GM23338 (cell line): ENCODE measurements around the gene TUFT1. TPM values are rescaled to one million over a fixed set of nuclear protein-coding genes. Genes with fewer than 3 reads are reported as not detected.

Experiments used
- ATAC-seq: fragments of 200-7000 bp; cut with Tn5 transposase; 3 replicates; pipeline ENCODE4 v1.9.1; 2020
- DNase-seq: peaks from one replicate; pipeline ENCODE4 v3.0.0-alpha.2; 2015; ENCODE audit warnings: low spot score
- H2AFZ ChIP-seq: fragments of 200-600 bp; sonication (generic); 2 replicates; pipeline ENCODE4 v1.8.0; 2016; ENCODE audit warnings: antibody characterized with exemption, mild to moderate bottlenecking, moderate library complexity
- H3F3A ChIP-seq: fragments of 200-600 bp; sonication (generic); replicated peaks from 2 replicates; pipeline ENCODE4 v1.8.0; 2017; ENCODE audit warnings: antibody characterized with exemption, mixed run types, low read depth
- H3K27ac ChIP-seq: fragments of 200-600 bp; sonication (generic); 2 replicates; pipeline ENCODE4 v1.6.1; 2016; ENCODE audit warnings: low read depth
- H3K27me3 ChIP-seq: fragments of 200-600 bp; sonication (generic); 2 replicates; pipeline ENCODE4 v1.8.0; 2016; ENCODE audit warnings: mild to moderate bottlenecking, mixed run types, moderate library complexity; ENCODE audit not compliant: insufficient read depth
- H3K36me3 ChIP-seq: fragments of 200-600 bp; sonication (generic); 2 replicates; pipeline ENCODE4 v1.8.0; 2016; ENCODE audit warnings: mild to moderate bottlenecking; ENCODE audit not compliant: insufficient read depth
- H3K4me1 ChIP-seq: fragments of 200-600 bp; sonication (generic); 2 replicates; pipeline ENCODE4 v1.8.0; 2016; ENCODE audit warnings: mild to moderate bottlenecking, moderate library complexity; ENCODE audit not compliant: insufficient read depth
- H3K4me2 ChIP-seq: fragments of 200-600 bp; sonication (generic); 2 replicates; pipeline ENCODE4 v1.7.1; 2017; ENCODE audit warnings: mixed run types
- H3K4me3 ChIP-seq: fragments of 200-600 bp; sonication (generic); 2 replicates; pipeline ENCODE4 v1.6.1; 2016; ENCODE audit warnings: mixed run types
- H3K79me2 ChIP-seq: fragments of 200-600 bp; sonication (generic); replicated peaks from 2 replicates; pipeline ENCODE4 v1.8.0; 2017; ENCODE audit warnings: mild to moderate bottlenecking; ENCODE audit not compliant: insufficient read depth
- H3K9me2 ChIP-seq: fragments of 200-600 bp; sonication (generic); 2 replicates; pipeline ENCODE4 v1.8.0; 2017; ENCODE audit not compliant: insufficient read depth
- H4K20me1 ChIP-seq: fragments of 200-600 bp; sonication (generic); replicated peaks from 2 replicates; pipeline ENCODE4 v1.8.0; 2017; ENCODE audit warnings: mild to moderate bottlenecking; ENCODE audit not compliant: insufficient read depth
- H3K27ac Mint-ChIP-seq: 2 replicates; pipeline ENCODE4 v1.8.0; 2020; ENCODE audit warnings: inconsistent platforms, mild to moderate bottlenecking, moderate library complexity, mixed read lengths
- H3K27me3 Mint-ChIP-seq: 3 replicates; pipeline ENCODE4 v1.8.0; 2022; ENCODE audit warnings: low read depth, mild to moderate bottlenecking, moderate library complexity, mixed read lengths, inconsistent platforms; ENCODE audit not compliant: insufficient read depth, poor library complexity
- H3K36me3 Mint-ChIP-seq: 3 replicates; pipeline ENCODE4 v1.8.0; 2021; ENCODE audit warnings: low read depth, mild to moderate bottlenecking, inconsistent platforms, moderate library complexity, mixed read lengths
- H3K4me1 Mint-ChIP-seq: 3 replicates; pipeline ENCODE4 v1.8.0; 2020; ENCODE audit warnings: mild to moderate bottlenecking, inconsistent platforms, mixed read lengths
- H3K4me3 Mint-ChIP-seq: 3 replicates; pipeline ENCODE4 v1.8.0; 2021; ENCODE audit warnings: moderate library complexity, mild to moderate bottlenecking, inconsistent platforms, mixed read lengths
- H3K9me3 Mint-ChIP-seq: 3 replicates; pipeline ENCODE4 v1.8.0; 2020; ENCODE audit warnings: moderate library complexity, mild to moderate bottlenecking, inconsistent platforms, mixed read lengths
- CREB1 ChIP-seq: fragments of 250-450 bp; sonication (Bioruptor Pico); IDR thresholded peaks from 2 replicates; pipeline ENCODE4 v1.5.0; 2020; ENCODE audit warnings: low read depth, mild to moderate bottlenecking, moderate library complexity
- CTCF ChIP-seq, 2 experiments: fragments of 200-600 bp in 1 of 2; sonication (generic) in 1 of 2; conservative IDR thresholded peaks; 2 replicates each; pipeline versions ENCODE4 v1.5.1 to v1.6.1; 2016 to 2017; ENCODE audit warnings: antibody characterized with exemption in 2 of 2, low read depth in 2 of 2, mild to moderate bottlenecking in 2 of 2, moderate library complexity in 1 of 2
- ETS1 ChIP-seq: IDR thresholded peaks from 2 replicates; pipeline ENCODE4 v1.6.1; 2016; ENCODE audit warnings: antibody characterized with exemption
- EZH2 ChIP-seq: fragments of 200-600 bp; sonication (generic); IDR thresholded peaks from one replicate; pipeline ENCODE4 v1.8.0; 2017; ENCODE audit warnings: antibody characterized with exemption, mild to moderate bottlenecking, low read depth; ENCODE audit not compliant: unreplicated experiment
- EZH2phosphoT487 ChIP-seq: fragments of 200-600 bp; sonication (generic); IDR thresholded peaks from one replicate; pipeline ENCODE4 v1.8.1; 2018; ENCODE audit warnings: antibody characterized with exemption; ENCODE audit not compliant: unreplicated experiment
- JUNB ChIP-seq: IDR thresholded peaks from one replicate; pipeline ENCODE4 v1.6.1; 2016; ENCODE audit warnings: antibody characterized with exemption; ENCODE audit not compliant: unreplicated experiment
- NANOG ChIP-seq: IDR thresholded peaks from 2 replicates; pipeline ENCODE4 v1.6.1; 2016; ENCODE audit warnings: antibody characterized with exemption, borderline replicate concordance
- POLR2AphosphoS5 ChIP-seq: IDR thresholded peaks from 2 replicates; pipeline ENCODE4 v1.6.1; 2016; ENCODE audit warnings: antibody characterized with exemption, low read depth
- STAT1 ChIP-seq: IDR thresholded peaks from one replicate; pipeline ENCODE4 v1.6.1; 2016; ENCODE audit warnings: antibody characterized with exemption; ENCODE audit not compliant: unreplicated experiment
- ZNF114 ChIP-seq: fragments of 250-450 bp; sonication (Bioruptor Pico); IDR thresholded peaks from 2 replicates; pipeline ENCODE4 v1.5.0; 2020; ENCODE audit warnings: mild to moderate bottlenecking, moderate library complexity
- ZNF331 ChIP-seq: fragments of 250-450 bp; sonication (Bioruptor Pico); IDR thresholded peaks from 2 replicates; pipeline ENCODE4 v1.5.0; 2020; ENCODE audit warnings: low read depth, mild to moderate bottlenecking, moderate library complexity
- polyA plus RNA-seq: library from polyadenylated mRNA; unstranded; fragments of >200 nt; fragmentation: Nextera tagmentation; extraction: Ambion mirVana; gene quantifications from 2 replicates; pipeline ENCODE4 v1.2.1, GENCODE V29; 2016
- total RNA-seq: library from RNA; depleted of rRNA; stranded (reverse); fragments of >200 nt; shearing (Covaris generic); gene quantifications from 2 replicates; pipeline ENCODE4 v1.2.3, GENCODE V29; 2014
- TF ChIP-seq, protein P1 (sequence below): fragments of 250-450 bp; sonication (Bioruptor Pico); IDR thresholded peaks from 2 replicates; pipeline ENCODE4 v1.5.0; 2020; ENCODE audit warnings: mild to moderate bottlenecking, moderate library complexity
- TF ChIP-seq, protein P2 (sequence below): IDR thresholded peaks from one replicate; pipeline ENCODE4 v1.6.1; 2018; ENCODE audit warnings: antibody characterized with exemption; ENCODE audit not compliant: unreplicated experiment

Gene TUFT1
- total and polyA plus RNA-seq, 2 experiments from 2014 or later, result 6.0 to 11.9 TPM

GRCh38 chr1:151518936-151519335, 21.2 kb upstream of the TUFT1 start (continued):
- TF ChIP-seq CTCF (conservative IDR thresholded peaks at IDR 0.05; ENCODE audit: low read depth in 2 of 2) (no peak), JUNB (no peak), POLR2AphosphoS5 (no peak)

DNA sequence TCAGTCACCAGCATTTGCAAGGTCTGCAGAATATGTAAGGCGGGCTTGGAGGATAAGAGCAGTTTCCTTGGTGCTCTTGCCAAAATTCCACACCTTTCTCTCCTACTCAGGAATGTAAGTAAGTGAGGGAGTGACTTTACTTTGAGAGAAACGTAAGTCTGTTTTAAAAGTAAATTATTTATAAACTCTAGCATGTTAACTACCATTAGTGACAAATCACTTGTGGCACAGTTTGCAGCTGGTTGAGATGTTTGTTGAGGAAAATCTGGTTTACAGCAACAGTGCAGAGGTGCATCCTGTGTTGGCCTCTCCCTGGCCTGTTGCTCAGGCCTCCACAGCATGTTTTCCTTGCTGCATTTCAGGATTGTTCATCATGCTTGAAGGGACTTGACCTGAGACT, 20.4 kb upstream of the TUFT1 start:
- Histone ChIP-seq H3K27me3 (no peaks in the 10 kb centered on the region), H2AFZ (no peak overlapping the region), H3K4me1 (peaks cover 17% of the 10 kb centered on the region), H4K20me1 (no peaks in the 10 kb centered on the region), H3K9me2 (no peaks in the 10 kb centered on the region), H3K4me2 (no peak overlapping the region), H3K4me3 (no peak overlapping the region), H3K27ac (no peak overlapping the region), H3K36me3 (peaks cover 31% of the 10 kb centered on the region), H3K79me2 (peaks cover 30% of the 10 kb centered on the region), H3F3A (peaks cover 3% of the 10 kb centered on the region)
- DNase-seq (no peak), ATAC-seq (no peak)
- H3K27ac Mint-ChIP-seq, result no peak overlapping the region
- no peaks in the 10 kb centered on the region for H3K27me3 Mint-ChIP-seq
- H3K4me3 Mint-ChIP-seq, result no peak overlapping the region
- no peaks in the 10 kb centered on the region for H3K9me3 Mint-ChIP-seq
- H3K4me1 Mint-ChIP-seq, result peaks cover 16% of the 10 kb centered on the region
- H3K36me3 Mint-ChIP-seq, result peaks cover 55% of the 10 kb centered on the region
- no peak for TF ChIP-seq EZH2
- TF ChIP-seq, protein P1, sequence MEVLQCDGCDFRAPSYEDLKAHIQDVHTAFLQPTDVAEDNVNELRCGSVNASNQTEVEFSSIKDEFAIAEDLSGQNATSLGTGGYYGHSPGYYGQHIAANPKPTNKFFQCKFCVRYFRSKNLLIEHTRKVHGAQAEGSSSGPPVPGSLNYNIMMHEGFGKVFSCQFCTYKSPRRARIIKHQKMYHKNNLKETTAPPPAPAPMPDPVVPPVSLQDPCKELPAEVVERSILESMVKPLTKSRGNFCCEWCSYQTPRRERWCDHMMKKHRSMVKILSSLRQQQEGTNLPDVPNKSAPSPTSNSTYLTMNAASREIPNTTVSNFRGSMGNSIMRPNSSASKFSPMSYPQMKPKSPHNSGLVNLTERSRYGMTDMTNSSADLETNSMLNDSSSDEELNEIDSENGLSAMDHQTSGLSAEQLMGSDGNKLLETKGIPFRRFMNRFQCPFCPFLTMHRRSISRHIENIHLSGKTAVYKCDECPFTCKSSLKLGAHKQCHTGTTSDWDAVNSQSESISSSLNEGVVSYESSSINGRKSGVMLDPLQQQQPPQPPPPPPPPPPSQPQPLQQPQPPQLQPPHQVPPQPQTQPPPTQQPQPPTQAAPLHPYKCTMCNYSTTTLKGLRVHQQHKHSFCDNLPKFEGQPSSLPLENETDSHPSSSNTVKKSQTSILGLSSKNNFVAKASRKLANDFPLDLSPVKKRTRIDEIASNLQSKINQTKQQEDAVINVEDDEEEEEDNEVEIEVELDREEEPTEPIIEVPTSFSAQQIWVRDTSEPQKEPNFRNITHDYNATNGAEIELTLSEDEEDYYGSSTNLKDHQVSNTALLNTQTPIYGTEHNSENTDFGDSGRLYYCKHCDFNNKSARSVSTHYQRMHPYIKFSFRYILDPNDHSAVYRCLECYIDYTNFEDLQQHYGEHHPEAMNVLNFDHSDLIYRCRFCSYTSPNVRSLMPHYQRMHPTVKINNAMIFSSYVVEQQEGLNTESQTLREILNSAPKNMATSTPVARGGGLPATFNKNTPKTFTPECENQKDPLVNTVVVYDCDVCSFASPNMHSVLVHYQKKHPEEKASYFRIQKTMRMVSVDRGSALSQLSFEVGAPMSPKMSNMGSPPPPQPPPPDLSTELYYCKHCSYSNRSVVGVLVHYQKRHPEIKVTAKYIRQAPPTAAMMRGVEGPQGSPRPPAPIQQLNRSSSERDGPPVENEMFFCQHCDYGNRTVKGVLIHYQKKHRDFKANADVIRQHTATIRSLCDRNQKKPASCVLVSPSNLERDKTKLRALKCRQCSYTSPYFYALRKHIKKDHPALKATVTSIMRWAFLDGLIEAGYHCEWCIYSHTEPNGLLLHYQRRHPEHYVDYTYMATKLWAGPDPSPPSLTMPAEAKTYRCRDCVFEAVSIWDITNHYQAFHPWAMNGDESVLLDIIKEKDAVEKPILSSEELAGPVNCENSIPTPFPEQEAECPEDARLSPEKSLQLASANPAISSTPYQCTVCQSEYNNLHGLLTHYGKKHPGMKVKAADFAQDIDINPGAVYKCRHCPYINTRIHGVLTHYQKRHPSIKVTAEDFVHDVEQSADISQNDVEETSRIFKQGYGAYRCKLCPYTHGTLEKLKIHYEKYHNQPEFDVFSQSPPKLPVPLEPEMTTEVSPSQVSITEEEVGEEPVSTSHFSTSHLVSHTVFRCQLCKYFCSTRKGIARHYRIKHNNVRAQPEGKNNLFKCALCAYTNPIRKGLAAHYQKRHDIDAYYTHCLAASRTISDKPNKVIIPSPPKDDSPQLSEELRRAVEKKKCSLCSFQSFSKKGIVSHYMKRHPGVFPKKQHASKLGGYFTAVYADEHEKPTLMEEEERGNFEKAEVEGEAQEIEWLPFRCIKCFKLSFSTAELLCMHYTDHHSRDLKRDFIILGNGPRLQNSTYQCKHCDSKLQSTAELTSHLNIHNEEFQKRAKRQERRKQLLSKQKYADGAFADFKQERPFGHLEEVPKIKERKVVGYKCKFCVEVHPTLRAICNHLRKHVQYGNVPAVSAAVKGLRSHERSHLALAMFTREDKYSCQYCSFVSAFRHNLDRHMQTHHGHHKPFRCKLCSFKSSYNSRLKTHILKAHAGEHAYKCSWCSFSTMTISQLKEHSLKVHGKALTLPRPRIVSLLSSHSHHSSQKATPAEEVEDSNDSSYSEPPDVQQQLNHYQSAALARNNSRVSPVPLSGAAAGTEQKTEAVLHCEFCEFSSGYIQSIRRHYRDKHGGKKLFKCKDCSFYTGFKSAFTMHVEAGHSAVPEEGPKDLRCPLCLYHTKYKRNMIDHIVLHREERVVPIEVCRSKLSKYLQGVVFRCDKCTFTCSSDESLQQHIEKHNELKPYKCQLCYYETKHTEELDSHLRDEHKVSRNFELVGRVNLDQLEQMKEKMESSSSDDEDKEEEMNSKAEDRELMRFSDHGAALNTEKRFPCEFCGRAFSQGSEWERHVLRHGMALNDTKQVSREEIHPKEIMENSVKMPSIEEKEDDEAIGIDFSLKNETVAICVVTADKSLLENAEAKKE (CRISPR knock-in tag), result no peak
- no peak for TF ChIP-seq CREB1 (CRISPR knock-in tag)
- no peak for TF ChIP-seq POLR2AphosphoS5
- no peak for TF ChIP-seq NANOG
- no peak for TF ChIP-seq ZNF114
- no peak for TF ChIP-seq JUNB
- TF ChIP-seq STAT1, result no peak
- TF ChIP-seq, protein P2, sequence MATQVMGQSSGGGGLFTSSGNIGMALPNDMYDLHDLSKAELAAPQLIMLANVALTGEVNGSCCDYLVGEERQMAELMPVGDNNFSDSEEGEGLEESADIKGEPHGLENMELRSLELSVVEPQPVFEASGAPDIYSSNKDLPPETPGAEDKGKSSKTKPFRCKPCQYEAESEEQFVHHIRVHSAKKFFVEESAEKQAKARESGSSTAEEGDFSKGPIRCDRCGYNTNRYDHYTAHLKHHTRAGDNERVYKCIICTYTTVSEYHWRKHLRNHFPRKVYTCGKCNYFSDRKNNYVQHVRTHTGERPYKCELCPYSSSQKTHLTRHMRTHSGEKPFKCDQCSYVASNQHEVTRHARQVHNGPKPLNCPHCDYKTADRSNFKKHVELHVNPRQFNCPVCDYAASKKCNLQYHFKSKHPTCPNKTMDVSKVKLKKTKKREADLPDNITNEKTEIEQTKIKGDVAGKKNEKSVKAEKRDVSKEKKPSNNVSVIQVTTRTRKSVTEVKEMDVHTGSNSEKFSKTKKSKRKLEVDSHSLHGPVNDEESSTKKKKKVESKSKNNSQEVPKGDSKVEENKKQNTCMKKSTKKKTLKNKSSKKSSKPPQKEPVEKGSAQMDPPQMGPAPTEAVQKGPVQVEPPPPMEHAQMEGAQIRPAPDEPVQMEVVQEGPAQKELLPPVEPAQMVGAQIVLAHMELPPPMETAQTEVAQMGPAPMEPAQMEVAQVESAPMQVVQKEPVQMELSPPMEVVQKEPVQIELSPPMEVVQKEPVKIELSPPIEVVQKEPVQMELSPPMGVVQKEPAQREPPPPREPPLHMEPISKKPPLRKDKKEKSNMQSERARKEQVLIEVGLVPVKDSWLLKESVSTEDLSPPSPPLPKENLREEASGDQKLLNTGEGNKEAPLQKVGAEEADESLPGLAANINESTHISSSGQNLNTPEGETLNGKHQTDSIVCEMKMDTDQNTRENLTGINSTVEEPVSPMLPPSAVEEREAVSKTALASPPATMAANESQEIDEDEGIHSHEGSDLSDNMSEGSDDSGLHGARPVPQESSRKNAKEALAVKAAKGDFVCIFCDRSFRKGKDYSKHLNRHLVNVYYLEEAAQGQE, result no peak
- no peak for TF ChIP-seq ZNF331 (CRISPR knock-in tag)
- no peak for TF ChIP-seq EZH2phosphoT487
- no peak for TF ChIP-seq ETS1
